HG03521 (cell line): ENCODE results near the gene PRKAR1B.

Experiments
- ATAC-seq: cut with Tn5 transposase; IDR thresholded peaks from one replicate; pipeline ENCODE4 v1.9.1; 2021; ENCODE audit warnings: mild to moderate bottlenecking, moderate library complexity; ENCODE audit not compliant: unreplicated experiment

The PRKAR1B gene

GRCh38 chr7:727104-727805 lies at the start of gene PRKAR1B:
Gene PRKAR1B, minus strand, starts transcription at chr7:727281. Its CDS starts 15,776 bp downstream, at chr7:711505.
- peak; percentile 39 for ATAC-seq

GRCh38 chr7:776381-776780 lies 49.3 kb upstream of the PRKAR1B start:
- ATAC-seq, result no peak

GRCh38 chr7:774161-775109 lies 47.4 kb upstream of the PRKAR1B start:
- ATAC-seq, result no peak

GRCh38 chr7:773622-773915 lies 46.5 kb upstream of the PRKAR1B start:
- ATAC-seq, result no peak

- no peak for ATAC-seq
These were observed 46.0 kb upstream of the PRKAR1B start for GRCh38 chr7:772861-773621.

- ATAC-seq, result no peak
These were observed 45.3 kb upstream of the PRKAR1B start for GRCh38 chr7:772392-772791.

- ATAC-seq, result no peak
These were observed 44.9 kb upstream of the PRKAR1B start for GRCh38 chr7:772005-772294.

- no peak for ATAC-seq
These were observed 44.3 kb upstream of the PRKAR1B start for GRCh38 chr7:771234-772004.

GRCh38 chr7:770741-771166 lies 43.7 kb upstream of the PRKAR1B start:
- no peak for ATAC-seq

GRCh38 chr7:770336-770735 lies 43.3 kb upstream of the PRKAR1B start:
- no peak for ATAC-seq

GRCh38 chr7:768881-769504 lies 41.9 kb upstream of the PRKAR1B start:
- no peak for ATAC-seq

- ATAC-seq, result no peak
These were observed 41.1 kb upstream of the PRKAR1B start for GRCh38 chr7:767941-768731.

GRCh38 chr7:767580-767940 lies 40.5 kb upstream of the PRKAR1B start:
- ATAC-seq, result no peak

- ATAC-seq, result no peak
These were observed 38.3 kb upstream of the PRKAR1B start for GRCh38 chr7:765383-765782.

GRCh38 chr7:763762-764161 lies 36.7 kb upstream of the PRKAR1B start:
- ATAC-seq, result no peak

GRCh38 chr7:762885-763284 lies 35.8 kb upstream of the PRKAR1B start:
- ATAC-seq, result no peak

- no peak for ATAC-seq
These were observed 34.5 kb upstream of the PRKAR1B start for GRCh38 chr7:761631-762030.

- ATAC-seq, result no peak
These were observed 34.0 kb upstream of the PRKAR1B start for GRCh38 chr7:761101-761500.

- ATAC-seq, result no peak
These were observed 32.9 kb upstream of the PRKAR1B start for GRCh38 chr7:760006-760405.

- no peak for ATAC-seq
These were observed 32.5 kb upstream of the PRKAR1B start for GRCh38 chr7:759569-759968.
